Measurements from ENCODE around the gene ULBP3.
"Not testable (repeated sequence)": the region's sequence is repeated elsewhere in the genome, so short reads cannot be mapped to it uniquely, and the experiment has no call there.

The ULBP3 gene

GRCh38 chr6:150075034-150075421 is 6.1 kb upstream of the ULBP3 start:
- no peak for DNase-seq

- DNase-seq = not testable (repeated sequence)
These were observed 5.6 kb upstream of the ULBP3 start for GRCh38 chr6:150074396-150075033.

GRCh38 chr6:150072201-150072600 is 3.3 kb upstream of the ULBP3 start:
- DNase-seq = no peak

- no peak for DNase-seq
These were observed 1.4 kb upstream of the ULBP3 start for GRCh38 chr6:150070236-150070818.

GRCh38 chr6:150069706-150070105 is 785 bp upstream of the ULBP3 start:
- DNase-seq = no peak

GRCh38 chr6:150068151-150068550 is 770 bp downstream of the ULBP3 start:
- no peak for DNase-seq

GRCh38 chr6:150065083-150065482 is 3.8 kb downstream of the ULBP3 start:
- no peak for DNase-seq

GRCh38 chr6:150063640-150064039 is 5.3 kb downstream of the ULBP3 start:
- DNase-seq = no peak

- not testable (repeated sequence) for DNase-seq
These were observed 8.9 kb downstream of the ULBP3 start for GRCh38 chr6:150059973-150060372.

GRCh38 chr6:150058986-150059385 is 9.9 kb downstream of the ULBP3 start:
- DNase-seq = no peak

- DNase-seq = no peak
These were observed 10.6 kb downstream of the ULBP3 start for GRCh38 chr6:150058231-150058792.

- DNase-seq = no peak
These were observed 11.4 kb downstream of the ULBP3 start for GRCh38 chr6:150057501-150057951.

- DNase-seq = no peak
These were observed 12.0 kb downstream of the ULBP3 start for GRCh38 chr6:150056916-150057315.

- DNase-seq = no peak
These were observed 12.8 kb downstream of the ULBP3 start for GRCh38 chr6:150056156-150056555.

- no peak for DNase-seq
These were observed 13.8 kb downstream of the ULBP3 start for GRCh38 chr6:150055131-150055530.

GRCh38 chr6:150053450-150053849 is 15.5 kb downstream of the ULBP3 start:
- DNase-seq = no peak

- no peak for DNase-seq
These were observed 18.1 kb downstream of the ULBP3 start for GRCh38 chr6:150050846-150051245.

GRCh38 chr6:150048099-150048498 is 20.8 kb downstream of the ULBP3 start:
- DNase-seq = no peak

- no peak for DNase-seq
These were observed 22.0 kb downstream of the ULBP3 start for GRCh38 chr6:150046943-150047342.

GRCh38 chr6:150044621-150045145 is 24.2 kb downstream of the ULBP3 start:
- no peak for DNase-seq

- no peak for DNase-seq
These were observed 25.2 kb downstream of the ULBP3 start for GRCh38 chr6:150043501-150044412.

GRCh38 chr6:150043096-150043495 is 25.8 kb downstream of the ULBP3 start:
- no peak for DNase-seq

Measured in activated CD4-positive, CD25-positive, alpha-beta regulatory T cell treated with anti-CD3 and anti-CD28 coated beads, Interleukin-2, amount 50 U/mL, for 72 hours (primary cell).